A549 (cell line): ENCODE data around the gene TCERG1L. TPM values are rescaled to one million over a fixed set of nuclear protein-coding genes. Genes with fewer than 3 reads are reported as not detected.

Experiments
- ATAC-seq, 2 experiments: fragments of 200-7000 bp in 1 of 2; fragments of >200 bp in 1 of 2; cut with Nextera tagmentation in 1 of 2; cut with Tn5 transposase in 1 of 2; 3 replicates each; pipeline versions ENCODE4 v1.8.0 to v1.9.1; 2018 to 2020; ENCODE audit warnings: mild to moderate bottlenecking in 1 of 2, moderate library complexity in 1 of 2
- CTCF ChIA-PET: fragments of 300-600 bp; sonication (Branson Sonifier 250); formaldehyde crosslinking; extraction: SDS; loops from one replicate; lab custom pipeline; 2021; ENCODE audit warnings: antibody characterized with exemption, inconsistent platforms; lab: Yijun Ruan, JAX
- POLR2A ChIA-PET: fragments of 350-600 bp; formaldehyde crosslinking; extraction: SDS; loops from one replicate; lab custom pipeline; 2021; ENCODE audit warnings: antibody characterized with exemption, inconsistent platforms; lab: Yijun Ruan, JAX
- DNase-seq, 2 experiments: peaks; one replicate each; pipeline versions ENCODE4 v3.0.0 to v3.0.0-alpha.2; 2011 to 2016; ENCODE audit warnings: low read depth in 1 of 2, low spot score in 1 of 2
- FAIRE-seq: peaks from 2 replicates; lab custom pipeline; 2011; peaks lifted over from hg19 to GRCh38; lab: Jason Lieb, UNC
- H3K27ac ChIP-seq, 2 experiments: fragments of >200 bp; sonication (Bioruptor Twin); formaldehyde crosslinking; 3 replicates each; pipeline ENCODE4 v1.5.1; 2016 to 2017
- H3K4me1 ChIP-seq: fragments of >200 bp; sonication (Bioruptor Twin); formaldehyde crosslinking; 3 replicates; pipeline ENCODE4 v1.6.1; 2016
- H3K4me2 ChIP-seq: fragments of >200 bp; sonication (Bioruptor Twin); formaldehyde crosslinking; 3 replicates; pipeline ENCODE4 v1.6.1; 2016
- H3K4me3 ChIP-seq: fragments of >200 bp; sonication (Bioruptor Twin); formaldehyde crosslinking; 3 replicates; pipeline ENCODE4 v1.5.1; 2016
- H3K9me3 ChIP-seq: fragments of >200 bp; sonication (Bioruptor Twin); formaldehyde crosslinking; 3 replicates; pipeline ENCODE4 v1.6.1; 2016
- BHLHE40 ChIP-seq: IDR thresholded peaks from 2 replicates; pipeline ENCODE4 v1.6.1; 2012; ENCODE audit warnings: low read depth, low read length, inconsistent platforms
- CBX2 ChIP-seq: fragments of 200-600 bp; sonication (generic); IDR thresholded peaks from 2 replicates; pipeline ENCODE4 v1.6.1; 2016; ENCODE audit warnings: low read depth, mild to moderate bottlenecking, borderline replicate concordance
- CBX8 ChIP-seq: fragments of 200-600 bp; sonication (generic); IDR thresholded peaks from 2 replicates; pipeline ENCODE4 v1.6.1; 2016
- CEBPB ChIP-seq, 2 experiments: fragments of >200 bp in 1 of 2; sonication (Bioruptor Twin) in 1 of 2; formaldehyde crosslinking in 1 of 2; IDR thresholded peaks; 2 replicates each; pipeline ENCODE4 v1.6.1; 2012 to 2016
- CHD4 ChIP-seq: fragments of 200-600 bp; sonication (generic); IDR thresholded peaks from 2 replicates; pipeline ENCODE4 v1.6.1; 2016; ENCODE audit warnings: antibody characterized with exemption, mild to moderate bottlenecking, borderline replicate concordance
- EHF ChIP-seq: fragments of 250-450 bp; sonication (Bioruptor Pico); IDR thresholded peaks from 2 replicates; pipeline ENCODE4 v1.5.0; 2020; ENCODE audit warnings: mild to moderate bottlenecking
- ESRRA ChIP-seq: fragments of 150-350 bp; IDR thresholded peaks from 2 replicates; pipeline ENCODE4 v1.6.1; 2014; ENCODE audit warnings: mild to moderate bottlenecking, low read length, borderline replicate concordance
- FOSB ChIP-seq: fragments of 250-450 bp; sonication (Bioruptor Pico); IDR thresholded peaks from 2 replicates; pipeline ENCODE4 v1.5.0; 2020; ENCODE audit warnings: mild to moderate bottlenecking, moderate library complexity
- FOSL2 ChIP-seq, 2 experiments: fragments of 450-650 bp in 1 of 2; fragments of >200 bp in 1 of 2; sonication (Bioruptor Twin) in 1 of 2; formaldehyde crosslinking; IDR thresholded peaks; 2 replicates each; pipeline versions ENCODE4 v1.5.0 to v1.6.1; 2016 to 2020; ENCODE audit warnings: mild to moderate bottlenecking in 1 of 2, moderate library complexity in 1 of 2
- GATA3 ChIP-seq: IDR thresholded peaks from 2 replicates; pipeline ENCODE4 v1.6.1; 2012; ENCODE audit warnings: borderline replicate concordance
- HEYL ChIP-seq: fragments of 250-450 bp; sonication (Bioruptor Pico); IDR thresholded peaks from 2 replicates; pipeline ENCODE4 v1.8.0; 2021; ENCODE audit warnings: mild to moderate bottlenecking, moderate library complexity
- HOXB13 ChIP-seq: fragments of 250-450 bp; sonication (Bioruptor Pico); IDR thresholded peaks from 2 replicates; pipeline ENCODE4 v1.5.0; 2020; ENCODE audit warnings: low read depth, mild to moderate bottlenecking, moderate library complexity
- JUN ChIP-seq, 2 experiments: fragments of >200 bp; sonication (Bioruptor Twin); formaldehyde crosslinking; IDR thresholded peaks; 2 replicates in 1 of 2; 3 replicates in 1 of 2; pipeline ENCODE4 v1.6.1; 2016 to 2017
- JUNB ChIP-seq: fragments of >200 bp; sonication (Bioruptor Twin); formaldehyde crosslinking; IDR thresholded peaks from 2 replicates; pipeline ENCODE4 v1.6.1; 2016
- MAFK ChIP-seq: fragments of 450-650 bp; IDR thresholded peaks from 2 replicates; pipeline ENCODE4 v1.6.1; 2014; ENCODE audit not compliant: partially characterized antibody
- MYC ChIP-seq: IDR thresholded peaks from 2 replicates; pipeline ENCODE4 v1.6.1; 2012; ENCODE audit warnings: mild to moderate bottlenecking, inconsistent platforms, low read length, improper control_type of control experiment, borderline replicate concordance
- NPAS2 ChIP-seq: fragments of 250-450 bp; sonication (Bioruptor Pico); IDR thresholded peaks from 2 replicates; pipeline ENCODE4 v1.8.0; 2022; ENCODE audit warnings: mild to moderate bottlenecking, moderate library complexity, borderline replicate concordance
- NR3C1 ChIP-seq: fragments of >200 bp; sonication (Bioruptor Twin); formaldehyde crosslinking; IDR thresholded peaks from 3 replicates; pipeline ENCODE4 v1.6.1; 2017
- RAD21 ChIP-seq, 2 experiments: fragments of >200 bp in 1 of 2; sonication (Bioruptor Twin) in 1 of 2; formaldehyde crosslinking in 1 of 2; IDR thresholded peaks in 1 of 2; conservative IDR thresholded peaks in 1 of 2; 2 replicates in 1 of 2; 3 replicates in 1 of 2; pipeline ENCODE4 v1.6.1; 2012 to 2018; ENCODE audit warnings: inconsistent platforms in 1 of 2
- TP53 ChIP-seq: fragments of 250-450 bp; sonication (Bioruptor Pico); IDR thresholded peaks from 2 replicates; pipeline ENCODE4 v1.5.0; 2021; ENCODE audit warnings: mild to moderate bottlenecking, moderate library complexity
- ZSCAN20 ChIP-seq: fragments of 250-450 bp; sonication (Bioruptor Pico); IDR thresholded peaks from 2 replicates; pipeline ENCODE4 v1.8.0; 2022; ENCODE audit warnings: mild to moderate bottlenecking, moderate library complexity
- WGBS: methylation state at CpG from one replicate; pipeline ENCODE4 v1.1.6; 2017; ENCODE audit errors: missing lambda C conversion rate; 5-methylcytosine and 5-hydroxymethylcytosine counted together
- polyA plus RNA-seq, 4 experiments: library from polyadenylated mRNA; depleted of rRNA in 3 of 4; stranded (reverse); fragments of >200 nt; fragmentation: RNase III in 1 of 4; extraction: RNeasy Plus Mini Kit Qiagen cat#74134 plus additional on column Dnase treatment in 1 of 4; gene quantifications; 2 replicates in 3 of 4; 3 replicates in 1 of 4; pipeline ENCODE4 v1.2.3, GENCODE V29; 2011 to 2017
- TF ChIP-seq, protein P1 (sequence below): fragments of >200 bp; sonication (Bioruptor Twin); formaldehyde crosslinking; IDR thresholded peaks from 3 replicates; pipeline ENCODE4 v1.5.1; 2016
- TF ChIP-seq, protein P2 (sequence below): fragments of 450-650 bp; IDR thresholded peaks from 2 replicates; pipeline ENCODE4 v1.6.1; 2014; ENCODE audit warnings: antibody characterized with exemption
- TF ChIP-seq, protein P3 (sequence below): fragments of 250-450 bp; sonication (Bioruptor Pico); IDR thresholded peaks from 2 replicates; pipeline ENCODE4 v1.5.0; 2021; ENCODE audit warnings: mild to moderate bottlenecking, moderate library complexity, borderline replicate concordance

The TCERG1L gene
- polyA plus RNA-seq, 2 of the 4 experiments (the other 2 are of a cell fraction) = not detected

DNA sequence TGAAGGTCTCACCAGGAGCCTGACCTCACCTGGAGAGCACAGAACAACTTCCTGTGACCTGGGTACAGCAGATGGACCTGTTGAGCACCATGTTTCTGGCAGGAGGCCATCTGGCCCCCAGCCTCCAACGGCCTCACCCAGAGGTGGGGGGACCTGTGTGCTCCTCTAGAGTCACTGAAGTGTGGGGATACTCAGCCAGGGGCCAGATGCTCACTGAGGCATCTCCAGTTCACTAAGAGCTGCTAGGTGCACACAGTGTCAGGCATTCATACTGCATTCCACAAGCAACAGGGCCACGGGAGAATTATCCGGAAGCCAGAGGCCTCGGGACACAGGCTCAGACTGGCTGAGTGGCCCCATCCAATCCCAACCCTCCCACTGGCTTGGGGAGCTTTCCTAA, 161.4 kb downstream of the TCERG1L start:
- 0% methylated on average over 1 of the region's 4 CpGs for WGBS
- Histone ChIP-seq H3K4me3 (no peak overlapping the region), H3K9me3 (no peaks in the 10 kb centered on the region), H3K4me2 (no peak overlapping the region), H3K4me1 (no peaks in the 10 kb centered on the region), H3K27ac (no peak overlapping the region)
- DNase-seq (no peak), ATAC-seq (no peak), FAIRE-seq (no peak)
- no peak for TF ChIP-seq HEYL
- no peak for TF ChIP-seq MAFK
- TF ChIP-seq, protein P1, sequence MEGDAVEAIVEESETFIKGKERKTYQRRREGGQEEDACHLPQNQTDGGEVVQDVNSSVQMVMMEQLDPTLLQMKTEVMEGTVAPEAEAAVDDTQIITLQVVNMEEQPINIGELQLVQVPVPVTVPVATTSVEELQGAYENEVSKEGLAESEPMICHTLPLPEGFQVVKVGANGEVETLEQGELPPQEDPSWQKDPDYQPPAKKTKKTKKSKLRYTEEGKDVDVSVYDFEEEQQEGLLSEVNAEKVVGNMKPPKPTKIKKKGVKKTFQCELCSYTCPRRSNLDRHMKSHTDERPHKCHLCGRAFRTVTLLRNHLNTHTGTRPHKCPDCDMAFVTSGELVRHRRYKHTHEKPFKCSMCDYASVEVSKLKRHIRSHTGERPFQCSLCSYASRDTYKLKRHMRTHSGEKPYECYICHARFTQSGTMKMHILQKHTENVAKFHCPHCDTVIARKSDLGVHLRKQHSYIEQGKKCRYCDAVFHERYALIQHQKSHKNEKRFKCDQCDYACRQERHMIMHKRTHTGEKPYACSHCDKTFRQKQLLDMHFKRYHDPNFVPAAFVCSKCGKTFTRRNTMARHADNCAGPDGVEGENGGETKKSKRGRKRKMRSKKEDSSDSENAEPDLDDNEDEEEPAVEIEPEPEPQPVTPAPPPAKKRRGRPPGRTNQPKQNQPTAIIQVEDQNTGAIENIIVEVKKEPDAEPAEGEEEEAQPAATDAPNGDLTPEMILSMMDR = no peak
- TF ChIP-seq HOXB13 (CRISPR knock-in tag) = no peak
- TF ChIP-seq ZSCAN20 (CRISPR knock-in tag) = no peak
- TF ChIP-seq BHLHE40 = no peak
- TF ChIP-seq NPAS2 (CRISPR knock-in tag) = no peak
- no peak for TF ChIP-seq JUNB
- no peak for TF ChIP-seq ESRRA
- no peak for TF ChIP-seq NR3C1
- no peak for TF ChIP-seq EHF (CRISPR knock-in tag)
- no peak for TF ChIP-seq CBX2
- no peak for TF ChIP-seq CEBPB (IDR thresholded peaks at IDR 0.05)
- no peak for TF ChIP-seq RAD21 (conservative IDR thresholded peaks at IDR 0.05 in 1 of 2, IDR thresholded peaks at IDR 0.05 in 1 of 2)
- no peak for TF ChIP-seq CBX8
- TF ChIP-seq FOSB = no peak
- TF ChIP-seq CHD4 = no peak
- no peak for TF ChIP-seq FOSL2 (IDR thresholded peaks at IDR 0.05)
- TF ChIP-seq FOSL2 (CRISPR knock-in tag; IDR thresholded peaks at IDR 0.05) = no peak
- TF ChIP-seq JUN (IDR thresholded peaks at IDR 0.05) = no peak
- CTCF ChIA-PET = no interaction called here
- POLR2A ChIA-PET = no interaction called here

DNA sequence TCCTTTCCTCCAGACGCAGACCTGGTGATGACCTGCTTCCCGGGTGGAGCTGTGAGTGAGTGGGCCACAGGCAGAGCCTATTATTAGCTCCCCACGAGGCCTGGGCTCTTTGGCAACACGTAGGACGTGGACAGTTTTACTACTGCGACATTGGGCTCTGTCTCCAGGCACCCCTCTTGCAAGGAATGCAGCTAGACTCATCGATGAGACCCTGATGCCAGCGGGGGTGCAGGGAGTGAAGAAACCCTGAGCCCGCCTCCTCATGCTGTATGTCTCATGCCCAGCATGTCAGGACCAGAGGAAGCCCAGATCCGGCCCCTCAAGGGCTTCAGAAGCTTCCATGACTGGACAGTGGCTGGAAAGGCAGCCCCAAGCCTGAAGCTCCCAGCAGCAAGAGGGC, 161.9 kb downstream of the TCERG1L start:
- H3K9me3 ChIP-seq = no peaks in the 10 kb centered on the region
- TF ChIP-seq, protein P2, sequence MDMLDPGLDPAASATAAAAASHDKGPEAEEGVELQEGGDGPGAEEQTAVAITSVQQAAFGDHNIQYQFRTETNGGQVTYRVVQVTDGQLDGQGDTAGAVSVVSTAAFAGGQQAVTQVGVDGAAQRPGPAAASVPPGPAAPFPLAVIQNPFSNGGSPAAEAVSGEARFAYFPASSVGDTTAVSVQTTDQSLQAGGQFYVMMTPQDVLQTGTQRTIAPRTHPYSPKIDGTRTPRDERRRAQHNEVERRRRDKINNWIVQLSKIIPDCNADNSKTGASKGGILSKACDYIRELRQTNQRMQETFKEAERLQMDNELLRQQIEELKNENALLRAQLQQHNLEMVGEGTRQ = no peak
- TF ChIP-seq MYC = no peak
- TF ChIP-seq NR3C1 = no peak
- TF ChIP-seq HEYL = no peak
- TF ChIP-seq, protein P3, sequence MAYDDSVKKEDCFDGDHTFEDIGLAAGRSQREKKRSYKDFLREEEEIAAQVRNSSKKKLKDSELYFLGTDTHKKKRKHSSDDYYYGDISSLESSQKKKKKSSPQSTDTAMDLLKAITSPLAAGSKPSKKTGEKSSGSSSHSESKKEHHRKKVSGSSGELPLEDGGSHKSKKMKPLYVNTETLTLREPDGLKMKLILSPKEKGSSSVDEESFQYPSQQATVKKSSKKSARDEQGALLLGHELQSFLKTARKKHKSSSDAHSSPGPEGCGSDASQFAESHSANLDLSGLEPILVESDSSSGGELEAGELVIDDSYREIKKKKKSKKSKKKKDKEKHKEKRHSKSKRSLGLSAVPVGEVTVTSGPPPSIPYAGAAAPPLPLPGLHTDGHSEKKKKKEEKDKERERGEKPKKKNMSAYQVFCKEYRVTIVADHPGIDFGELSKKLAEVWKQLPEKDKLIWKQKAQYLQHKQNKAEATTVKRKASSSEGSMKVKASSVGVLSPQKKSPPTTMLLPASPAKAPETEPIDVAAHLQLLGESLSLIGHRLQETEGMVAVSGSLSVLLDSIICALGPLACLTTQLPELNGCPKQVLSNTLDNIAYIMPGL (CRISPR knock-in tag) = no peak
- no peak for TF ChIP-seq TP53 (CRISPR knock-in tag)
- no peak for TF ChIP-seq GATA3
- ChIA-PET CTCF (no interaction called here), POLR2A (no interaction called here)
- no peak for DNase-seq
- no peak overlapping the region for H3K4me2 ChIP-seq
- no peaks in the 10 kb centered on the region for H3K4me1 ChIP-seq
- no peak overlapping the region for H3K4me3 ChIP-seq
- no peak for FAIRE-seq
- ATAC-seq = no peak
- no peak overlapping the region for H3K27ac ChIP-seq
- 3% methylated on average over 7 of the region's 10 CpGs for WGBS
